Liver (tissue), 3 donors: ENCODE results near the gene TRABD.

Experiments used
- EGR1 ChIP-seq, 2 donors: IDR thresholded peaks; 2 replicates each; pipeline ENCODE4 v1.6.1; 2016 to 2018; ENCODE audit warnings: antibody characterized with exemption in 2 of 2, low read depth in 2 of 2
- GABPA ChIP-seq, 2 donors: IDR thresholded peaks in 1 of 2; conservative IDR thresholded peaks in 1 of 2; 2 replicates each; pipeline ENCODE4 v1.6.1; 2016; ENCODE audit warnings: antibody characterized with exemption in 2 of 2, mild to moderate bottlenecking in 1 of 2, moderate library complexity in 1 of 2
- HNF4A ChIP-seq, 2 donors: conservative IDR thresholded peaks; 2 replicates each; pipeline ENCODE4 v1.6.1; 2016; ENCODE audit warnings: antibody characterized with exemption in 2 of 2, mild to moderate bottlenecking in 2 of 2
- JUND ChIP-seq, 2 donors: IDR thresholded peaks; 2 replicates each; pipeline ENCODE4 v1.6.1; 2016; ENCODE audit warnings: antibody characterized with exemption in 2 of 2
- MAX ChIP-seq: IDR thresholded peaks from 2 replicates; pipeline ENCODE4 v1.6.1; 2016; ENCODE audit warnings: antibody characterized with exemption
- NR2F2 ChIP-seq: IDR thresholded peaks from 2 replicates; pipeline ENCODE4 v1.6.1; 2016; ENCODE audit warnings: antibody characterized with exemption
- RAD21 ChIP-seq, 2 donors: IDR thresholded peaks; 2 replicates each; pipeline ENCODE4 v1.6.1; 2016; ENCODE audit warnings: antibody characterized with exemption in 2 of 2, mild to moderate bottlenecking in 2 of 2
- REST ChIP-seq: IDR thresholded peaks from 2 replicates; pipeline ENCODE4 v1.6.1; 2016; ENCODE audit warnings: antibody characterized with exemption, mild to moderate bottlenecking
- RXRA ChIP-seq, 2 donors: IDR thresholded peaks; 2 replicates each; pipeline ENCODE4 v1.6.1; 2017 to 2018; ENCODE audit warnings: antibody characterized with exemption in 2 of 2, mild to moderate bottlenecking in 1 of 2
- TAF1 ChIP-seq: conservative IDR thresholded peaks from 2 replicates; pipeline ENCODE4 v1.6.1; 2016; ENCODE audit warnings: antibody characterized with exemption, mild to moderate bottlenecking
- YY1 ChIP-seq: IDR thresholded peaks from 2 replicates; pipeline ENCODE4 v1.6.1; 2016; ENCODE audit warnings: antibody characterized with exemption, mild to moderate bottlenecking
- TF ChIP-seq, protein P1 (sequence below): fragments of 150-350 bp; IDR thresholded peaks from 2 replicates; pipeline ENCODE4 v1.5.1; 2017; ENCODE audit warnings: improper control_type of control experiment, low read depth, low read length; ENCODE audit not compliant: missing input control
- TF ChIP-seq, protein P2 (sequence below): IDR thresholded peaks from 2 replicates; pipeline ENCODE4 v1.6.1; 2016; ENCODE audit warnings: antibody characterized with exemption
- donor health status: healthy.
- donor health status: healthy.

- TF ChIP-seq JUND (IDR thresholded peaks at IDR 0.05) (no peak), TAF1 (no peak), REST (no peak), EGR1 (IDR thresholded peaks at IDR 0.05; ENCODE audit: low read depth in 2 of 2) (no peak), RAD21 (IDR thresholded peaks at IDR 0.05) (no peak), MAX (no peak), YY1 (no peak), GABPA (IDR thresholded peaks at IDR 0.05 in 1 of 2, conservative IDR thresholded peaks at IDR 0.05 in 1 of 2) (no peak), NR2F2 (no peak), HNF4A (conservative IDR thresholded peaks at IDR 0.05) (no peak), RXRA (IDR thresholded peaks at IDR 0.05) (peak in 1 of 2 donors; percentile 2)
- TF ChIP-seq, protein P1, sequence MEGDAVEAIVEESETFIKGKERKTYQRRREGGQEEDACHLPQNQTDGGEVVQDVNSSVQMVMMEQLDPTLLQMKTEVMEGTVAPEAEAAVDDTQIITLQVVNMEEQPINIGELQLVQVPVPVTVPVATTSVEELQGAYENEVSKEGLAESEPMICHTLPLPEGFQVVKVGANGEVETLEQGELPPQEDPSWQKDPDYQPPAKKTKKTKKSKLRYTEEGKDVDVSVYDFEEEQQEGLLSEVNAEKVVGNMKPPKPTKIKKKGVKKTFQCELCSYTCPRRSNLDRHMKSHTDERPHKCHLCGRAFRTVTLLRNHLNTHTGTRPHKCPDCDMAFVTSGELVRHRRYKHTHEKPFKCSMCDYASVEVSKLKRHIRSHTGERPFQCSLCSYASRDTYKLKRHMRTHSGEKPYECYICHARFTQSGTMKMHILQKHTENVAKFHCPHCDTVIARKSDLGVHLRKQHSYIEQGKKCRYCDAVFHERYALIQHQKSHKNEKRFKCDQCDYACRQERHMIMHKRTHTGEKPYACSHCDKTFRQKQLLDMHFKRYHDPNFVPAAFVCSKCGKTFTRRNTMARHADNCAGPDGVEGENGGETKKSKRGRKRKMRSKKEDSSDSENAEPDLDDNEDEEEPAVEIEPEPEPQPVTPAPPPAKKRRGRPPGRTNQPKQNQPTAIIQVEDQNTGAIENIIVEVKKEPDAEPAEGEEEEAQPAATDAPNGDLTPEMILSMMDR, result no peak
- TF ChIP-seq, protein P2, sequence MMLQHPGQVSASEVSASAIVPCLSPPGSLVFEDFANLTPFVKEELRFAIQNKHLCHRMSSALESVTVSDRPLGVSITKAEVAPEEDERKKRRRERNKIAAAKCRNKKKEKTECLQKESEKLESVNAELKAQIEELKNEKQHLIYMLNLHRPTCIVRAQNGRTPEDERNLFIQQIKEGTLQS, result no peak
Observed at GRCh38 chr22:50243685-50244419, 58.1 kb downstream of the TRABD start.
